Retina (tissue), 1 donor: ENCODE data around the gene INSYN2B.
"Not testable (repeated sequence)": the region's sequence is repeated elsewhere in the genome, so short reads cannot be mapped to it uniquely, and the experiment has no call there.

ENCODE experiments used
- DNase-seq: peaks from one replicate; pipeline ENCODE4 v3.0.0-alpha.2; 2016

Gene INSYN2B

GRCh38 chr5:169840405-169840804 is 139.9 kb downstream of the INSYN2B start:
- DNase-seq = no peak

GRCh38 chr5:169838688-169839087 is 141.6 kb downstream of the INSYN2B start:
- DNase-seq = no peak

DNA sequence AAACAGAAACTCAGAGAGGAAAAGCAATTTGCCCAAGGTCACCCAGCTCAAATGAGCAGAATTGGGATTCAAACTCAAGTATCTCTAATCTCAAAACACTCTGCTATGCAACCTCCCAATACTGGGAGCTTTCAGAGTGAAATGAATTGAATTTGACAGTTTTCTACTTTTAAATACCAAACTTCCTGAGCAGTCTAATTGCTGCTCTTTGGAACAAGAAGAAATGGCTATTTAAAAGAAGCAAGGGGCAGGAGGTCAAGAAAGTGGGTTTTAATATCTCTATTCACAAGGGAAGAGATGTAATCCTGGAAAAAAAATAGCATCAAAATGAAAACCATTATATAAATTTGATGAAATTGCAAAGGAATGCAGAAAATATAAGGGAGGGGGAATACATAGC is 142.6 kb downstream of the INSYN2B start:
- no peak for DNase-seq

GRCh38 chr5:169836835-169837536 is 143.3 kb downstream of the INSYN2B start:
- no peak for DNase-seq

DNA sequence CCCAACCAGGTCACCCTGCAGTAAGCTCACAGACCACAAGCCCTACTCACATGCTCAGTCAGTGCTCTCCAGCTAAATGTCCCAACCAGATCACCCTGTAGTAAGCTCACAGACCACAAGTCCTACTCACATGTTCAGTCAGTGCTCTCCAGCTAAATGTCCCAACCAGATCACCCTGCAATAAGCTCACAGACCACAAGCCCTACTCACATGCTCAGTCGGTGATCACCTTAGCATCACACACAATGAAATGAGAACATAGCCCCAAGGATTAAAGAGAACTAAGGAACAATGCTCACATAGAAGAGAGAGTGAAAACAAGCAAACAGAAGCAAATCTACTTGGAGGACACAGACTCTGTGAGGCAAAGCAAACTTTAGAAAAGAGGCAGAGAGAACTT is 145.8 kb downstream of the INSYN2B start:
- DNase-seq = not testable (repeated sequence)

DNA sequence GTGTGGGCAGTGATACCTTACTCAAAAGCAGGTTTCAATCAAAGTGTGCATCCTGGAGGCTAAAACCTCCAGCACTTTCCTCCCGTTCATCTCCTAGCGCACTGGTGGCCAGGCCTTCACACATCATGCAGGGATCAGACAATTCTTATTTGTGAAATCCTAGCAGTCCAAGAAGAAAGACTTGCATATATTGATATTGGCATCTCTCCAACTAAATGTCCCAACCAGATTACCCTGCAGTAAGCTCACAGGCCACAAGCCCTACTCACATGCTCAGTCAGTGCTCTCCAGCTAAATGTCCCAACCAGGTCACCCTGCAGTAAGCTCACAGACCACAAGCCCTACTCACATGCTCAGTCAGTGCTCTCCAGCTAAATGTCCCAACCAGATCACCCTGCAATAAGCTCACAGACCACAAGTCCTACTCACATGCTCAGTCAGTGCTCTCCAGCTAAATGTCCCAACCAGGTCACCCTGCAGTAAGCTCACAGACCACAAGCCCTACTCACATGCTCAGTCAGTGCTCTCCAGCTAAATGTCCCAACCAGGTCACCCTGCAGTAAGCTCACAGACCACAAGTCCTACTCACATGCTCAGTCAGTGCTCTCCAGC is 146.5 kb downstream of the INSYN2B start:
- DNase-seq = not testable (repeated sequence)

DNA sequence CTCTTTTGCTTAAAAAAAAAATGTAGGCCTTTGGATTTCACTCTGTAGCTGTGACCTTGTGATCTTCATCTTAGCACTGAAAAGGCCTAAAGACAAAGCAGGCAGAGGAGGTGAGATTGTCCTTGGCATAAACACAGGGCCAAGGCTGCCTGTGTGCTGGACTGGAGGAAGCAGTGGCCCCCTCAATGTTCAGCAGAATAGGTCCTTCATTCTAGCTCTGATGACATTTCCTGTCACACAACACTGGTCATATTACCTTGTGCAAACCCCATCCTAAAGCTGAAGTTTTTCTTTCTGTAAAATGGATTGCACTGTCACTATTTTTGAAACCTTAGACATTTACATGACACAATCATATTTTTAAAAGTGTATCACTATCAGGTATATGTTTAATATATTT is 147.4 kb downstream of the INSYN2B start:
- DNase-seq = no peak

DNA sequence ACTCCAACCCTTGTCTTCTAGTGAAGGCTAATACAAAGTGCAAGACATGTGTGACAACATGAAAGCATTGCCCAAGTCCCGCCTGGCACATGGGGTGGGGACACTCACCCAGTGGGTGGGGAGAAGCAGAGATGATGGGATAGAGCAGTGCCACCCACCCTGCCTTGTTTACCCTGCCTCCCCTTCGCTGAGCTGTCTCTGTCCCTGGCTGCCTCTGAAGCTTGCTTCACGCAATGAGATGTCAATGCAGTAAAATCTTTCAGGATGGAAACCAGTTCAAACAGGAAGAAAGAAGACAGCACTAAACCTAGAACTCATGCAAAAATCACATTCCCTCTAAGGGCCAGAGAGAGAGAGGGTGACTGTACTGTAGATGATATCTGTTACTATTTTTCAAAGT is 148.0 kb downstream of the INSYN2B start:
- no peak for DNase-seq

DNA sequence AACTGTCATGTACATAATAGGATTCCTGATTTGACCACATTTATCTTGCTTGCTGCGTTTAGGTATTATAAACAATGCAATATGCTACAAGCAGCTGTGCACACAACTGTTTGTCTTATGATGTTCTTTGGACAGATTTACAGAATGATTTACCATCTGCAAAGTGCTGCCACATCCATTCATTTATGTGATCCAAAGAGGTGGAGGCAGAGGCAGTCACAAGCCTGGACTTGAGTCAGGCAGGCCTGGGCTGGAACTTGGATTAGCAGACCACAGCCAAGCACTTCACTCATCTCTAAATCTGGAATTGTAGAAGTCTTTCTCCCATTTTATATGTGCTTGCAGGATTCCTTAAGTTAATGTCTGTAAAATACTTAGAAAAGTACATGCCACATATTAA is 149.0 kb downstream of the INSYN2B start:
- no peak for DNase-seq

DNA sequence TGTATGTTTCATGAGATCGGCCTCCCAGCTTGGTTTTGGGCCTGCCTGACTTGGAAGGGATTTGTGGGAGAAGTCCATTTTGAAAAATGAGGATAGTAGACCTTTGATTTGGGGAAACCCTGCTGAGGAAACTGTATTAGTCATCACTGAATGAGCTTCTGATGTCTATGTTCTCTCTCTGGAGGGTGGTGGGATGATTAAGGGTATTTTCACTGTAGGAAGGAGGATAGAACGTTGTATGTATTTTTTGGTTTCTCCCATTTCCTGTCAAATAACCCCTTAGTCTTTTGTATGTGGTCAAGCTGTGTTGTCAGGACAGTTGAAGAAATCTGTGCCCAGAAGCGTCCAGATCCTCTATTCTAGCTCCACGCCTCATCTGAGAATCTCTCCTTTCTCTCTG is 151.9 kb downstream of the INSYN2B start:
- DNase-seq = no peak

DNA sequence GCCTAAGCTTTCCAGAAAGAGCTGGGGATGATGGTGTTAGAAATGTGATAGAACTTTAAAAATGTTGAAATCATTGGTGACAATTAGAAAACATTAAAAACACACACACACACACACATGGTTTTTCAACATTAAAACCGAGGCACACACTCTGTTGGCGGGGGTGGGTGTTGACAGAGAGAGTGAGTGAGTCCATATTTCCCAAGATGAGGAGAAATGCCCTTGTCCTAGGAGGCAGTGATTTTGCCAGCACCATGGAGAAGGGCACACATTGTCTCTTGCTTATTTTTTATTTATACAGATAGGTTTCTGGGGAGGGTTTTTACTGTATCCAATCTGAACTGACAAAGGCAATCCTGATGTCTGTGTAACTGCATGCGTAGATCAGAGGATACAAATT is 152.5 kb downstream of the INSYN2B start:
- no peak for DNase-seq

GRCh38 chr5:169826618-169827017 is 153.7 kb downstream of the INSYN2B start:
- DNase-seq = no peak

GRCh38 chr5:169817031-169817430 is 163.3 kb downstream of the INSYN2B start:
- DNase-seq = no peak

DNA sequence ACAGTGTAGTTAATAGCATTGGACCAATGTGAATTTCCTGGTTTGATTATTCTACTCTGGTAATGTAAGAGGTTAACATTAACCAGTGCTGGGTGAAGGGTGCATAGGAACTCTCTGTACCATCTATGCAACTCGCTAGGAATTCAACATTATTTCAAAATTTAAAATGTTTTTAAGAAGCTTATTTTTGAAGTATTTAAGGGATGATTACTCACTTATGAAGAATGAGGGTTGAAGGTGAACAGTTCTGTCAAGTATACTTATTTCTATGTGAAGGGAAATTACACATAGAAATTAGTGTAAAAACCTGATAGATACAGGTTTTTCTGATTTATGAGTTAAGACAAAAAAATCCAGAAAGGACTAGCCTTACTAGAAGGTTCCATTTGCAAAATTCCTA is 165.8 kb downstream of the INSYN2B start:
- DNase-seq = no peak
